IMR-90 (cell line): ENCODE results near the gene CDK15. TPM values are rescaled to one million over a fixed set of nuclear protein-coding genes. Genes with fewer than 3 reads are reported as not detected.

Experiments used
- ATAC-seq: fragments of 200-7000 bp; cut with Tn5 transposase; 2 replicates; pipeline ENCODE4 v1.9.1; 2020; ENCODE audit warnings: low read depth, mild to moderate bottlenecking, moderate library complexity
- BruUV-seq: library from RNA; stranded (reverse); fragments of 400-500 nt; replicated peaks from 2 replicates; lab custom pipeline; 2021; lab: Mats Ljungman, UMichigan
- CTCF ChIA-PET: fragments of 300-600 bp; formaldehyde crosslinking; extraction: SDS; loops from one replicate; lab custom pipeline; 2021; ENCODE audit warnings: antibody characterized with exemption; lab: Yijun Ruan, JAX
- POLR2A ChIA-PET: fragments of 300-600 bp; sonication (Branson Sonifier 250); formaldehyde crosslinking; loops from one replicate; lab custom pipeline; 2022; ENCODE audit warnings: antibody characterized with exemption; ENCODE audit not compliant: unreplicated experiment; lab: Charles Lee
- DNase-seq: peaks from one replicate; pipeline ENCODE4 v3.0.0; 2013
- H2AFZ ChIP-seq: replicated peaks from 2 replicates; pipeline ENCODE3; 2013; ENCODE audit warnings: low read length, mild to moderate bottlenecking; ENCODE audit not compliant: poor library complexity
- H2AK5ac ChIP-seq: 2 replicates; pipeline ENCODE4 v1.6.1; 2013; ENCODE audit warnings: low read depth, low read length, inconsistent platforms
- H2AK9ac ChIP-seq: replicated peaks from 2 replicates; pipeline ENCODE3; 2013; ENCODE audit warnings: mild to moderate bottlenecking, low read depth, low read length, moderate library complexity; ENCODE audit not compliant: poor library complexity
- H2BK120ac ChIP-seq: 2 replicates; pipeline ENCODE4 v1.6.1; 2013; ENCODE audit warnings: low read depth, low read length, inconsistent platforms
- H2BK15ac ChIP-seq: 3 replicates; pipeline ENCODE4 v1.6.1; 2013; ENCODE audit warnings: low read depth, low read length, inconsistent platforms
- H2BK20ac ChIP-seq: 2 replicates; pipeline ENCODE4 v1.6.1; 2013; ENCODE audit warnings: low read depth, mild to moderate bottlenecking, inconsistent platforms, low read length, moderate library complexity
- H2BK5ac ChIP-seq: 2 replicates; pipeline ENCODE4 v1.6.1; 2013; ENCODE audit warnings: mild to moderate bottlenecking, low read depth, low read length, inconsistent platforms; ENCODE audit not compliant: poor library complexity, severe bottlenecking
- H3K14ac ChIP-seq: replicated peaks from 2 replicates; pipeline ENCODE4 v1.6.1; 2013; ENCODE audit warnings: low read depth, low read length, inconsistent platforms
- H3K18ac ChIP-seq: 2 replicates; pipeline ENCODE4 v1.6.1; 2013; ENCODE audit warnings: low read depth, low read length, control low read depth
- H3K23ac ChIP-seq: 2 replicates; pipeline ENCODE4 v1.6.1; 2013; ENCODE audit warnings: low read depth, low read length, inconsistent platforms
- H3K27ac ChIP-seq: 2 replicates; pipeline ENCODE4 v1.5.1; 2013; ENCODE audit warnings: mild to moderate bottlenecking, control low read depth, low read length; ENCODE audit not compliant: insufficient read depth
- H3K27me3 ChIP-seq: 2 replicates; pipeline ENCODE4 v1.6.1; 2013; ENCODE audit warnings: low read length; ENCODE audit not compliant: control insufficient read depth, insufficient read depth
- H3K36me3 ChIP-seq: 2 replicates; pipeline ENCODE4 v1.6.1; 2013; ENCODE audit warnings: low read length, mixed read lengths; ENCODE audit not compliant: control insufficient read depth, insufficient read depth
- H3K4ac ChIP-seq: 2 replicates; pipeline ENCODE4 v1.6.1; 2013; ENCODE audit warnings: low read depth, low read length, inconsistent platforms
- H3K4me1 ChIP-seq: 2 replicates; pipeline ENCODE4 v1.6.1; 2013; ENCODE audit warnings: low read length, mixed read lengths; ENCODE audit not compliant: control insufficient read depth, insufficient read depth
- H3K4me2 ChIP-seq: 2 replicates; pipeline ENCODE4 v1.6.1; 2013; ENCODE audit warnings: low read depth, mild to moderate bottlenecking, control low read depth, low read length, moderate library complexity
- H3K4me3 ChIP-seq: 2 replicates; pipeline ENCODE4 v1.5.1; 2013; ENCODE audit warnings: low read depth, mild to moderate bottlenecking, control low read depth, low read length, moderate library complexity; ENCODE audit not compliant: insufficient read depth
- H3K56ac ChIP-seq: 2 replicates; pipeline ENCODE4 v1.6.1; 2013; ENCODE audit warnings: low read length, inconsistent platforms; ENCODE audit not compliant: insufficient read depth; ENCODE audit errors: extremely low read depth
- H3K79me1 ChIP-seq, 2 experiments: 2 replicates each; pipeline ENCODE4 v1.6.1; 2013; ENCODE audit warnings: low read length in 2 of 2, inconsistent platforms in 1 of 2, low read depth in 1 of 2
- H3K9ac ChIP-seq: 2 replicates; pipeline ENCODE4 v1.6.1; 2013; ENCODE audit warnings: low read depth, low read length, control low read depth
- H3K9me1 ChIP-seq: 2 replicates; pipeline ENCODE4 v1.6.1; 2013; ENCODE audit warnings: low read length, inconsistent platforms; ENCODE audit not compliant: insufficient read depth
- H3K9me3 ChIP-seq: 2 replicates; pipeline ENCODE4 v1.6.1; 2013; ENCODE audit warnings: low read length; ENCODE audit not compliant: control insufficient read depth, insufficient read depth
- H4K20me1 ChIP-seq: 2 replicates; pipeline ENCODE4 v1.6.1; 2013; ENCODE audit warnings: low read length, inconsistent platforms; ENCODE audit not compliant: insufficient read depth
- H4K5ac ChIP-seq: 2 replicates; pipeline ENCODE4 v1.6.1; 2013; ENCODE audit warnings: mild to moderate bottlenecking, low read depth, low read length, control low read depth
- H4K8ac ChIP-seq, 2 experiments: 2 replicates each; pipeline ENCODE4 v1.6.1; 2013; ENCODE audit warnings: low read depth in 2 of 2, low read length in 2 of 2, control low read depth in 1 of 2, inconsistent platforms in 1 of 2
- H4K91ac ChIP-seq: 2 replicates; pipeline ENCODE4 v1.6.1; 2013; ENCODE audit warnings: low read depth, low read length, inconsistent platforms; ENCODE audit not compliant: insufficient read depth
- FOS ChIP-seq: fragments of 150-350 bp; IDR thresholded peaks from 2 replicates; pipeline ENCODE4 v1.6.1; 2016; ENCODE audit warnings: low read depth, low read length
- MXI1 ChIP-seq: IDR thresholded peaks from 2 replicates; pipeline ENCODE4 v1.6.1; 2012; ENCODE audit warnings: low read depth, mild to moderate bottlenecking, low read length, moderate library complexity, borderline replicate concordance
- NFE2L2 ChIP-seq: fragments of 150-350 bp; IDR thresholded peaks from 2 replicates; pipeline ENCODE4 v1.6.1; 2016; ENCODE audit warnings: low read depth, mild to moderate bottlenecking, low read length
- RAD21 ChIP-seq: IDR thresholded peaks from 2 replicates; pipeline ENCODE4 v1.6.1; 2012; ENCODE audit warnings: low read length, improper control_type of control experiment
- SMC3 ChIP-seq: fragments of 150-350 bp; IDR thresholded peaks from 2 replicates; pipeline ENCODE4 v1.6.1; 2016; ENCODE audit warnings: low read depth, mild to moderate bottlenecking, antibody characterized with exemption, low read length, moderate library complexity
- WGBS, 2 experiments: methylation state at CpG; one replicate each; pipeline versions ENCODE4 v1.1.5 to v1.1.7; 2013; ENCODE audit warnings: missing lambda C conversion rate in 2 of 2; ENCODE audit not compliant: insufficient read length in 1 of 2; ENCODE audit errors: extremely low coverage in 2 of 2; 5-methylcytosine and 5-hydroxymethylcytosine counted together
- dilution Hi-C: fragments of 300-500 bp; cut with HindIII; formaldehyde crosslinking; loops from one replicate; pipeline ENCODE4 v1.14.3; 2018; ENCODE audit warnings: low sequenced_read_pairs; ENCODE audit not compliant: unreplicated experiment
- in situ Hi-C: fragments of 300-500 bp; cut with MboI; formaldehyde crosslinking; loops from 3 replicates; pipeline ENCODE4 v1.14.3; 2019; ENCODE audit warnings: low sequenced_read_pairs, inconsistent platforms, mixed read lengths
- intact Hi-C: fragments of 100-400 bp; cut with micrococcal nuclease; formaldehyde crosslinking; loops from 2 replicates; pipeline ENCODE4 v1.10.0; 2022
- polyA plus RNA-seq, 3 experiments: library from polyadenylated mRNA; depleted of rRNA; stranded (reverse); fragments of >200 nt; gene quantifications; 2 replicates each; pipeline ENCODE4 v1.2.3, GENCODE V29; 2012; ENCODE audit warnings: low replicate concordance in 1 of 3
- total RNA-seq: library from RNA; depleted of rRNA; stranded (reverse); fragments of >200 nt; gene quantifications from 2 replicates; pipeline ENCODE4 v1.2.3, GENCODE V29; 2012
- TF ChIP-seq, protein P1 (sequence below): fragments of 150-350 bp; IDR thresholded peaks from 2 replicates; pipeline ENCODE4 v1.6.1; 2016; ENCODE audit warnings: low read depth, mild to moderate bottlenecking, low read length, moderate library complexity, borderline replicate concordance

Gene CDK15
- total and polyA plus RNA-seq, 2 of the 4 experiments (the other 2 are of a cell fraction) = 16.1 to 33.0 TPM

DNA sequence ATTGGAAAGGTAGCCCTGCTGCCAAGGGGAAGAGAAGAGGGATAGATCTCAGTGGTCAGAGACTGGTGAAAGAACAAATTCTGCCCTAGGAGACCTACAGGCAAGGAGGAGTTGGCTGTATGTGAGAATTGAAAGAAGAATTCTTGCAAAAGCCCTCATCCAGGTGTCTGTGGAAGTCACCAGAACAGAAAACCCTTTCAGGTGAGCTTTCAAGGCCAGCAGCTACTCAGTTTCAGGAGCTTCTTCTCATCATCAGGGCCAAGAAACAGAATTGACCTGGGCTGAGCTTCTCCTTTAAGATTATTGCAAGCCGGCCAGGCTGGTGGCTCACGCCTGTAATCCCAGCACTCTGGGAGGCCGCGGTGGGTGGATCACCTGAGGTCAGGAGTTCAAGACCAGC lies 110.2 kb downstream of the CDK15 start:
- Histone ChIP-seq H3K36me3 (no peaks in the 10 kb centered on the region), H3K27ac (no peak overlapping the region), H2AFZ (no peak overlapping the region), H3K18ac (no peak overlapping the region), H2BK5ac (no peak overlapping the region), H3K9ac (no peak overlapping the region), H2BK15ac (no peak overlapping the region), H2BK20ac (no peak overlapping the region), H3K4me2 (no peak overlapping the region), H3K9me3 (no peaks in the 10 kb centered on the region), H3K23ac (no peak overlapping the region), H3K4ac (no peak overlapping the region), H3K4me3 (no peak overlapping the region), H3K9me1 (no peaks in the 10 kb centered on the region), H3K27me3 (no peaks in the 10 kb centered on the region), H3K4me1 (no peaks in the 10 kb centered on the region; the same call in 1 of the 2 replicates), H2AK9ac (no peak overlapping the region), H3K56ac (no peak overlapping the region), H4K91ac (no peak overlapping the region), H4K5ac (no peak overlapping the region), H3K14ac (no peak overlapping the region), H3K79me1 (no peaks in the 10 kb centered on the region), H2BK120ac (no peak overlapping the region), H4K8ac (no peak overlapping the region), H4K20me1 (no peaks in the 10 kb centered on the region), H2AK5ac (no peak overlapping the region)
- ChIA-PET POLR2A (no interaction called here), CTCF (no interaction called here)
- in situ Hi-C loops (no loop called here), dilution Hi-C loops (no loop called here), intact Hi-C loops (no loop called here)
- no peak for ATAC-seq
- no peak for DNase-seq
- no TSS peak for BruUV-seq
- TF ChIP-seq MXI1 (no peak), NFE2L2 (no peak), FOS (no peak), SMC3 (no peak), RAD21 (no peak)
- TF ChIP-seq, protein P1, sequence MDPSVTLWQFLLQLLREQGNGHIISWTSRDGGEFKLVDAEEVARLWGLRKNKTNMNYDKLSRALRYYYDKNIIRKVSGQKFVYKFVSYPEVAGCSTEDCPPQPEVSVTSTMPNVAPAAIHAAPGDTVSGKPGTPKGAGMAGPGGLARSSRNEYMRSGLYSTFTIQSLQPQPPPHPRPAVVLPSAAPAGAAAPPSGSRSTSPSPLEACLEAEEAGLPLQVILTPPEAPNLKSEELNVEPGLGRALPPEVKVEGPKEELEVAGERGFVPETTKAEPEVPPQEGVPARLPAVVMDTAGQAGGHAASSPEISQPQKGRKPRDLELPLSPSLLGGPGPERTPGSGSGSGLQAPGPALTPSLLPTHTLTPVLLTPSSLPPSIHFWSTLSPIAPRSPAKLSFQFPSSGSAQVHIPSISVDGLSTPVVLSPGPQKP = no peak
- no CpG with 5 or more reads among the region's 4 CpGs for WGBS, 2 experiments
